CD4-positive, alpha-beta T cell (primary cell): ENCODE data around the gene PALM. TPM values are rescaled to one million over a fixed set of nuclear protein-coding genes. Genes with fewer than 3 reads are reported as not detected.

Experiments used
- ATAC-seq: fragments of 200-7000 bp; cut with Tn5 transposase; one replicate; pipeline ENCODE4 v1.10.0; 2022; ENCODE audit warnings: mild to moderate bottlenecking; ENCODE audit not compliant: poor library complexity
- CTCF ChIA-PET: fragments of 350-600 bp; sonication (Branson Sonifier 250); formaldehyde crosslinking; loops from one replicate; lab custom pipeline; 2021; ENCODE audit warnings: antibody characterized with exemption, inconsistent platforms; lab: Charles Lee
- POLR2A ChIA-PET: fragments of 350-600 bp; sonication (Branson Sonifier 250); formaldehyde crosslinking; loops from one replicate; lab custom pipeline; 2021; ENCODE audit warnings: antibody characterized with exemption, inconsistent platforms; lab: Charles Lee
- DNase-seq, 14 experiments: peaks; one replicate each; pipeline ENCODE4 v3.0.0-alpha.2; 2013 to 2020; ENCODE audit warnings: mixed read lengths in 2 of 14
- H3K27ac ChIP-seq, 2 donors: one replicate each; pipeline versions ENCODE4 v1.5.1 to v1.7.0; 2013; ENCODE audit warnings: low read length in 2 of 2, low read depth in 1 of 2, mild to moderate bottlenecking in 1 of 2
- H3K27me3 ChIP-seq, 2 experiments: 1 replicate in 1 of 2; 2 replicates in 1 of 2; pipeline versions ENCODE4 v1.6.1 to v1.7.0; 2013; ENCODE audit warnings: low read length in 2 of 2, control low read depth in 1 of 2, mild to moderate bottlenecking in 1 of 2, moderate library complexity in 1 of 2; ENCODE audit not compliant: insufficient read depth in 2 of 2, control insufficient read depth in 1 of 2
- H3K36me3 ChIP-seq: one replicate; pipeline ENCODE4 v1.6.1; 2013; ENCODE audit warnings: low read length, control low read depth; ENCODE audit not compliant: insufficient read depth
- H3K4me1 ChIP-seq: one replicate; pipeline ENCODE4 v1.6.1; 2013; ENCODE audit warnings: low read length, control low read depth; ENCODE audit not compliant: insufficient read depth
- H3K4me3 ChIP-seq: one replicate; pipeline ENCODE4 v1.5.1; 2013; ENCODE audit warnings: mild to moderate bottlenecking, low read length, moderate library complexity
- H3K9me3 ChIP-seq, 2 experiments: 1 replicate in 1 of 2; 2 replicates in 1 of 2; pipeline versions ENCODE4 v1.6.1 to v1.7.0; 2013; ENCODE audit warnings: low read length in 2 of 2, mild to moderate bottlenecking in 2 of 2, control low read depth in 1 of 2, moderate library complexity in 1 of 2; ENCODE audit not compliant: control insufficient read depth in 1 of 2, insufficient read depth in 1 of 2
- H3K27ac Mint-ChIP-seq: one replicate; pipeline ENCODE4 v1.8.0; 2020; ENCODE audit warnings: mixed read lengths
- H3K27me3 Mint-ChIP-seq: one replicate; pipeline ENCODE4 v1.8.0; 2021; ENCODE audit warnings: mixed read lengths
- H3K36me3 Mint-ChIP-seq: one replicate; pipeline ENCODE4 v1.8.0; 2021; ENCODE audit warnings: low read depth, mixed read lengths
- H3K4me1 Mint-ChIP-seq: one replicate; pipeline ENCODE4 v1.8.0; 2021; ENCODE audit warnings: low read depth, mixed read lengths
- H3K4me3 Mint-ChIP-seq: one replicate; pipeline ENCODE4 v1.8.0; 2020; ENCODE audit warnings: mild to moderate bottlenecking, mixed read lengths
- H3K9me3 Mint-ChIP-seq: one replicate; pipeline ENCODE4 v1.8.0; 2020; ENCODE audit warnings: mixed read lengths
- intact Hi-C, 2 experiments: fragments of 100-400 bp; cut with DNase I in 1 of 2; cut with micrococcal nuclease in 1 of 2; formaldehyde crosslinking; loops; one replicate each; pipeline versions ENCODE4 v1.15.1 to v1.9.0; 2023 to 2025; cut with DNase I, micrococcal nuclease
- total RNA-seq, 174 experiments: library from RNA in 2 of 174; stranded (reverse) in 2 of 174; gene quantifications; one replicate each; pipeline ENCODE4 v1.2.3 and lab custom pipeline; 2021 to 2026
- TF ChIP-seq, protein P1 (sequence below): fragments of 200-600 bp; IDR thresholded peaks from one replicate; pipeline ENCODE4 v1.8.0; 2022; ENCODE audit warnings: antibody characterized with exemption, mild to moderate bottlenecking

The PALM gene
- total RNA-seq, 2 experiments from 2014 or later = not detected

- Histone ChIP-seq H3K27ac (no peak overlapping the region), H3K4me1 (no peaks in the 10 kb centered on the region), H3K27me3 (peaks cover 0 to 4% of the 10 kb centered on the region in 2 experiments), H3K4me3 (no peak overlapping the region), H3K36me3 (no peaks in the 10 kb centered on the region), H3K9me3 (peaks cover 5 to 35% of the 10 kb centered on the region in 2 experiments)
- no peak for DNase-seq
- H3K27ac Mint-ChIP-seq = no peak overlapping the region
- H3K36me3 Mint-ChIP-seq = no peaks in the 10 kb centered on the region
- ChIA-PET POLR2A (no interaction called here), CTCF (no interaction called here)
- TF ChIP-seq, protein P1, sequence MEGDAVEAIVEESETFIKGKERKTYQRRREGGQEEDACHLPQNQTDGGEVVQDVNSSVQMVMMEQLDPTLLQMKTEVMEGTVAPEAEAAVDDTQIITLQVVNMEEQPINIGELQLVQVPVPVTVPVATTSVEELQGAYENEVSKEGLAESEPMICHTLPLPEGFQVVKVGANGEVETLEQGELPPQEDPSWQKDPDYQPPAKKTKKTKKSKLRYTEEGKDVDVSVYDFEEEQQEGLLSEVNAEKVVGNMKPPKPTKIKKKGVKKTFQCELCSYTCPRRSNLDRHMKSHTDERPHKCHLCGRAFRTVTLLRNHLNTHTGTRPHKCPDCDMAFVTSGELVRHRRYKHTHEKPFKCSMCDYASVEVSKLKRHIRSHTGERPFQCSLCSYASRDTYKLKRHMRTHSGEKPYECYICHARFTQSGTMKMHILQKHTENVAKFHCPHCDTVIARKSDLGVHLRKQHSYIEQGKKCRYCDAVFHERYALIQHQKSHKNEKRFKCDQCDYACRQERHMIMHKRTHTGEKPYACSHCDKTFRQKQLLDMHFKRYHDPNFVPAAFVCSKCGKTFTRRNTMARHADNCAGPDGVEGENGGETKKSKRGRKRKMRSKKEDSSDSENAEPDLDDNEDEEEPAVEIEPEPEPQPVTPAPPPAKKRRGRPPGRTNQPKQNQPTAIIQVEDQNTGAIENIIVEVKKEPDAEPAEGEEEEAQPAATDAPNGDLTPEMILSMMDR = no peak
- H3K9me3 Mint-ChIP-seq = peaks cover 2% of the 10 kb centered on the region
- H3K4me1 Mint-ChIP-seq = no peaks in the 10 kb centered on the region
- intact Hi-C loops = no loop called here
- no peak overlapping the region for H3K4me3 Mint-ChIP-seq
- peaks cover 4% of the 10 kb centered on the region for H3K27me3 Mint-ChIP-seq
- ATAC-seq = no peak
Measured at GRCh38 chr19:755063-755462, 46.3 kb downstream of the PALM start.

- Mint-ChIP-seq H3K27me3 (peaks cover 4% of the 10 kb centered on the region), H3K9me3 (peaks cover 2% of the 10 kb centered on the region), H3K4me1 (no peaks in the 10 kb centered on the region), H3K4me3 (no peak overlapping the region), H3K36me3 (no peaks in the 10 kb centered on the region), H3K27ac (no peak overlapping the region)
- Histone ChIP-seq H3K36me3 (no peaks in the 10 kb centered on the region), H3K4me3 (no peak overlapping the region), H3K27ac (no peak overlapping the region), H3K27me3 (peaks cover 0 to 4% of the 10 kb centered on the region in 2 experiments), H3K4me1 (no peaks in the 10 kb centered on the region), H3K9me3 (peaks cover 5 to 36% of the 10 kb centered on the region in 2 experiments)
- CTCF ChIA-PET = no interaction called here
- TF ChIP-seq, protein P1 = no peak
- intact Hi-C loops = no loop called here
- peak in 2 of 14 experiments; percentile 20 to 44 for DNase-seq
- POLR2A ChIA-PET = no interaction called here
- no peak for ATAC-seq
Measured at GRCh38 chr19:756236-756635, 47.5 kb downstream of the PALM start.

GRCh38 chr19:756821-757688, 48.3 kb downstream of the PALM start:
- Mint-ChIP-seq H3K9me3 (peaks cover 2% of the 10 kb centered on the region), H3K36me3 (no peaks in the 10 kb centered on the region), H3K4me1 (no peaks in the 10 kb centered on the region), H3K27ac (no peak overlapping the region), H3K27me3 (peaks cover 4% of the 10 kb centered on the region), H3K4me3 (no peak overlapping the region)
- no peaks in the 10 kb centered on the region for H3K36me3 ChIP-seq
- DNase-seq (peak in 1 of 14 experiments; percentile 23), ATAC-seq (no peak)
- CTCF ChIA-PET = no interaction called here
- H3K27ac ChIP-seq = no peak overlapping the region
- no peak overlapping the region for H3K4me3 ChIP-seq
- POLR2A ChIA-PET = no interaction called here
- intact Hi-C loops = no loop called here
- TF ChIP-seq, protein P1 = no peak
- H3K4me1 ChIP-seq = no peaks in the 10 kb centered on the region
- peaks cover 5 to 44% of the 10 kb centered on the region in 2 experiments for H3K9me3 ChIP-seq
- H3K27me3 ChIP-seq = peaks cover 0 to under 1% of the 10 kb centered on the region in 2 experiments
